Subcutaneous adipose tissue (tissue), 4 donors: ENCODE measurements around the gene PILRA. TPM values are rescaled to one million over a fixed set of nuclear protein-coding genes. Genes with fewer than 3 reads are reported as not detected.

Source experiments
- CTCF ChIP-seq: fragments of 450-650 bp; IDR thresholded peaks from one replicate; pipeline ENCODE4 v1.5.1; 2016; ENCODE audit warnings: low read depth, mild to moderate bottlenecking, control low read depth, antibody characterized with exemption, moderate library complexity
- total RNA-seq, 4 donors: library from RNA; depleted of rRNA; stranded (reverse); fragments of >200 nt; gene quantifications; one replicate each; pipeline ENCODE4 v1.1.0, GENCODE V29; 2016

The PILRA gene
- total RNA-seq, 4 donors from 2014 or later, result 8.0 to 44.2 (median 9.9) TPM

GRCh38 chr7:100433276-100433591 lies 59.9 kb downstream of the PILRA start:
- TF ChIP-seq CTCF, result no peak

- TF ChIP-seq CTCF, result no peak
Observed at GRCh38 chr7:100433592-100434296, 60.5 kb downstream of the PILRA start.

GRCh38 chr7:100434297-100435144 lies 61.2 kb downstream of the PILRA start:
- TF ChIP-seq CTCF, result no peak

- TF ChIP-seq CTCF, result no peak
Observed at GRCh38 chr7:100435401-100436304, 62.4 kb downstream of the PILRA start.

- no peak for TF ChIP-seq CTCF
Observed at GRCh38 chr7:100437150-100438100, 64.1 kb downstream of the PILRA start.

- TF ChIP-seq CTCF, result no peak
Observed at GRCh38 chr7:100438172-100438571, 64.9 kb downstream of the PILRA start.
